Measurements from ENCODE around the gene MEPE. TPM values are rescaled to one million over a fixed set of nuclear protein-coding genes. Genes with fewer than 3 reads are reported as not detected.
A peak's percentile ranks its signal among the peaks of the same experiment; 100 is the strongest.

MEPE gene
- total and polyA plus RNA-seq, 10 donors = not detected

GRCh38 chr4:87864321-87864720 is 31.6 kb downstream of the MEPE start:
- TF ChIP-seq POLR2AphosphoS5 (IDR thresholded peaks at IDR 0.05) (no peak), POLR2A (IDR thresholded peaks at IDR 0.05) (no peak), CTCF (IDR thresholded peaks at IDR 0.05 in 8 of 11, conservative IDR thresholded peaks at IDR 0.05 in 3 of 11) (no peak)
- H3K36me3 ChIP-seq = no peaks in the 10 kb centered on the region
- intact Hi-C loops (cut with DNase I; ENCODE audit: low total_unique reads) = no loop called here
- 86 to 95% (median 92%) methylated on average over 2 of the region's 2 CpGs for WGBS, 5 donors
- no peaks in the 10 kb centered on the region for H3K9me3 ChIP-seq
- H3K27ac ChIP-seq = peak overlapping the region in 1 of 8 donors; percentile 51
- H3K4me1 ChIP-seq = peaks cover 0 to 13% (median 0%) of the 10 kb centered on the region in 6 donors
- no peak overlapping the region for H3K4me3 ChIP-seq
- no peaks in the 10 kb centered on the region for H3K27me3 ChIP-seq (replicated peaks in 1 of 7)
- DNase-seq = no peak

- Histone ChIP-seq H3K36me3 (no peaks in the 10 kb centered on the region), H3K9me3 (no peaks in the 10 kb centered on the region), H3K27ac (peak overlapping the region in 6 of 8 donors; percentile 6 to 65 (median 45)), H3K4me3 (no peak overlapping the region), H3K27me3 (replicated peaks in 1 of 7) (no peaks in the 10 kb centered on the region), H3K4me1 (peaks cover 0 to 13% (median 0%) of the 10 kb centered on the region in 6 donors)
- WGBS, 5 donors = 28 to 44% (median 33%) methylated on average over 3 of the region's 3 CpGs
- intact Hi-C loops (cut with DNase I; ENCODE audit: low total_unique reads) = no loop called here
- no peak for TF ChIP-seq POLR2A (IDR thresholded peaks at IDR 0.05)
- TF ChIP-seq POLR2AphosphoS5 (IDR thresholded peaks at IDR 0.05) = no peak
- TF ChIP-seq CTCF (IDR thresholded peaks at IDR 0.05 in 8 of 11, conservative IDR thresholded peaks at IDR 0.05 in 3 of 11) = no peak
- no peak for DNase-seq
Measured at GRCh38 chr4:87865288-87865687, 32.5 kb downstream of the MEPE start.

GRCh38 chr4:87865960-87866598 is 33.3 kb downstream of the MEPE start:
- intact Hi-C loops (cut with DNase I; ENCODE audit: low total_unique reads) = no loop called here
- Histone ChIP-seq H3K27me3 (replicated peaks in 1 of 7) (no peaks in the 10 kb centered on the region), H3K9me3 (no peaks in the 10 kb centered on the region), H3K4me1 (peaks cover 0 to 13% (median 0%) of the 10 kb centered on the region in 6 donors), H3K36me3 (no peaks in the 10 kb centered on the region), H3K4me3 (no peak overlapping the region), H3K27ac (peak overlapping the region in 5 of 8 donors; percentile 13 to 65 (median 39))
- 63 to 82% (median 75%) methylated on average over 1 of the region's 1 CpG for WGBS, 5 donors
- TF ChIP-seq CTCF (IDR thresholded peaks at IDR 0.05 in 8 of 11, conservative IDR thresholded peaks at IDR 0.05 in 3 of 11) = no peak
- no peak for TF ChIP-seq POLR2A (IDR thresholded peaks at IDR 0.05)
- no peak for TF ChIP-seq POLR2AphosphoS5 (IDR thresholded peaks at IDR 0.05)
- no peak for DNase-seq

DNA sequence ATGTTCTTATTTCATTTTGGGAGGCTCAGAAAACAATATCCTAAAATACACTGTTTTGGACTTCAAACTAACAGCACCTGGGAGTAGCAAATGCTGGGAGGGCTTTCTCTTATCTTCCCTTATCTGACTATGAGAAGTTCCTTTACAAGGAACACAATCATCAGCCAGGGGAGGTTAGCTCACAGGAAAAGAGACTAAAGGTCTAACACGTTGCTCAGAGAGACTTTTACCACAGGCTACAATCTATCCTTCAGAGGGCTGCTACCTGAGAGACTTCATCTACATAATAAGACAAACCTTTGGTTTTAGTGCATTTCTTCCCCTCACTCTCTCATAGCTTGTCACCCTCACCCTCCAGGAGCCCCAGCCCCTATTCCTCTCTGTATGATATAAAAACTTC is 35.8 kb downstream of the MEPE start:
- no peak for DNase-seq
- intact Hi-C loops (cut with DNase I; ENCODE audit: low total_unique reads) = no loop called here
- Histone ChIP-seq H3K4me1 (peaks cover 0 to 13% (median 0%) of the 10 kb centered on the region in 6 donors), H3K27me3 (replicated peaks in 1 of 7) (no peaks in the 10 kb centered on the region), H3K4me3 (no peak overlapping the region), H3K9me3 (no peaks in the 10 kb centered on the region), H3K36me3 (no peaks in the 10 kb centered on the region), H3K27ac (no peak overlapping the region)
- 0 to 23% (median 11%) methylated on average over 1 of the region's 1 CpG for WGBS, 5 donors
- TF ChIP-seq POLR2A (IDR thresholded peaks at IDR 0.05) (no peak), CTCF (IDR thresholded peaks at IDR 0.05 in 8 of 11, conservative IDR thresholded peaks at IDR 0.05 in 3 of 11) (no peak)

Data from spleen (tissue), 11 donors.